Panc1 (cell line): ENCODE results near the gene ANKLE1. TPM values are rescaled to one million over a fixed set of nuclear protein-coding genes. Genes with fewer than 3 reads are reported as not detected.

Experiments used
- ATAC-seq: fragments of 200-7000 bp; cut with Tn5 transposase; 2 replicates; pipeline ENCODE4 v1.9.1; 2020; ENCODE audit warnings: mild to moderate bottlenecking, moderate library complexity
- BruUV-seq: library from RNA; stranded (reverse); fragments of 400-500 nt; replicated peaks from 2 replicates; lab custom pipeline; 2021; lab: Mats Ljungman, UMichigan
- CTCF ChIA-PET: fragments of 300-600 bp; sonication (Branson Sonifier 250); formaldehyde crosslinking; loops from one replicate; lab custom pipeline; 2022; ENCODE audit warnings: antibody characterized with exemption; lab: Charles Lee
- POLR2A ChIA-PET: fragments of 300-600 bp; sonication (Branson Sonifier 250); formaldehyde crosslinking; loops from one replicate; lab custom pipeline; 2022; ENCODE audit warnings: antibody characterized with exemption; lab: Charles Lee
- DNase-seq: peaks from one replicate; pipeline ENCODE4 v3.0.0-alpha.2; 2010; ENCODE audit warnings: low read depth, low spot score
- H3K27ac ChIP-seq: 2 replicates; pipeline ENCODE4 v1.5.1; 2011; ENCODE audit warnings: mild to moderate bottlenecking, low read length, inconsistent platforms
- H3K27me3 ChIP-seq: fragments of 200-500 bp; sonication (Bioruptor generic); 2 replicates; pipeline ENCODE4 v1.6.0; 2014; ENCODE audit warnings: low read length, inconsistent platforms; ENCODE audit not compliant: control insufficient read depth, insufficient read depth
- H3K36me3 ChIP-seq: fragments of 200-500 bp; sonication (Bioruptor generic); 2 replicates; pipeline ENCODE4 v1.5.1; 2014; ENCODE audit warnings: inconsistent platforms, mild to moderate bottlenecking, low read length, moderate library complexity; ENCODE audit not compliant: control insufficient read depth, insufficient read depth
- H3K4me1 ChIP-seq: 2 replicates; pipeline ENCODE4 v1.5.1; 2011; ENCODE audit warnings: inconsistent platforms, mild to moderate bottlenecking, low read length, moderate library complexity; ENCODE audit not compliant: control insufficient read depth, insufficient read depth
- H3K4me3 ChIP-seq, 2 experiments: 2 replicates each; pipeline ENCODE4 v1.5.1; 2011 to 2012; ENCODE audit warnings: low read depth in 2 of 2, low read length in 2 of 2, mild to moderate bottlenecking in 2 of 2, inconsistent platforms in 1 of 2, moderate library complexity in 1 of 2
- H3K9me3 ChIP-seq: fragments of 200-500 bp; sonication (Bioruptor generic); 2 replicates; pipeline ENCODE4 v1.5.1; 2014; ENCODE audit warnings: low read depth, mild to moderate bottlenecking, inconsistent platforms, low read length, moderate library complexity; ENCODE audit not compliant: control insufficient read depth, insufficient read depth
- POLR2AphosphoS5 ChIP-seq: IDR thresholded peaks from 2 replicates; pipeline ENCODE4 v1.6.1; 2012; ENCODE audit warnings: mild to moderate bottlenecking, low read depth, low read length, moderate library complexity
- SIN3A ChIP-seq: IDR thresholded peaks from 2 replicates; pipeline ENCODE4 v1.6.1; 2012; ENCODE audit warnings: low read depth, mild to moderate bottlenecking, low read length, moderate library complexity, borderline replicate concordance; ENCODE audit not compliant: insufficient read depth
- TCF7L2 ChIP-seq: IDR thresholded peaks from 2 replicates; pipeline ENCODE4 v1.6.1; 2011; ENCODE audit warnings: mild to moderate bottlenecking, low read depth, low read length, inconsistent platforms
- in situ Hi-C: cut with HindIII; loops from 2 replicates; pipeline ENCODE4 v1.10.0; 2016; ENCODE audit warnings: low sequenced_read_pairs, low pct_unique_long_range_greater_than_20kb
- intact Hi-C: fragments of 100-400 bp; cut with micrococcal nuclease; formaldehyde crosslinking; loops from one replicate; pipeline ENCODE4 v1.10.0; 2022; ENCODE audit not compliant: unreplicated experiment
- total RNA-seq: library from RNA; stranded (reverse); gene quantifications from one replicate; pipeline ENCODE4 v1.2.1, GENCODE V29; 2021; ENCODE audit not compliant: unreplicated experiment
- TF ChIP-seq, protein P1 (sequence below): fragments of 450-650 bp; IDR thresholded peaks from 2 replicates; pipeline ENCODE4 v1.5.1; 2017; ENCODE audit warnings: mild to moderate bottlenecking
- TF ChIP-seq, protein P2 (sequence below), 2 experiments: IDR thresholded peaks; 2 replicates each; pipeline ENCODE4 v1.6.1; 2011 to 2012; ENCODE audit warnings: low read depth in 2 of 2, control low read depth in 1 of 2, low read length in 1 of 2, mild to moderate bottlenecking in 1 of 2, moderate library complexity in 1 of 2; ENCODE audit not compliant: insufficient read depth in 1 of 2

The ANKLE1 gene
- total RNA-seq, 1 experiment from 2014 or later: 1.1 TPM

DNA sequence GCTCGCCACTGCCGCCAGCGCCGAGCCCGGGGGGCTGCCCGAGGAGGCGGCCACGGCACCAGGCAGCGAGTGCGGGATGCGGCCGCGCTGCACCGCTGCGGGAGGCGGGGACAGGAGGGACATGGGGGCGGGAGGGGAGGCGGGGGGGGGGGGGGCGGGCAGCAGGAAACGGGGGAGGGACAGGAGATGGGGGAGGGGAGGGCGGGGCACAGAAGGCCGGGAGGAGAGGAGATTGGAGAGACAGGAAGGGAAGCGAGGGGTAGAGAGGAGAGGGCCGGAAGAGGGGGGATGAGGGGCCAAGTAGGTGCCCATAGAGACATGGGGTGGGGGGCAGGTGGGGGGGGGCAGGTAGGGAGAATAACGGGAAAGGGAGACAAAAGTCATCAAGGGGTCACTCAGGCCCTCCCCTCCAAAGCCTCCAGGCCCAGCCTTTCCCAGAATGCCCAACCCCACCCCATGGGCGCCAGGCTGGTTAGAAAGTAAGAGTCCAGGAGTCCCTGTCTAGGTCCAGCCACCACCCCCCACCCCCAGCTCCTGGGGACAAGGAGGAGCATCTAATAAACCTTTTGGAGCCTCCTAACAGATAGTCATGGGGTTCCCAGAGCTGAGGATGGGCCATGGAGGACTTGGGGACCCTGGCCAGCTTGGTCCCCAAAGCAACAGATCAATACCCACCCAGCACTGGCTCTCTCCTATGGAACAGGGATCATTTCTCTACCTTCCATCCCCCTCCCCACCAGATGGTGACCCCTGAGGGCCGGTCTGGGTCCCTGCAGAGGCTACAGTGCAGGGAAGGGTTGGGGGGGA lies 45.5 kb upstream of the ANKLE1 start:
- intact Hi-C loops (no loop called here), in situ Hi-C loops (no loop called here)
- ChIA-PET POLR2A (no interaction called here), CTCF (interaction anchor here (0.6 kb wide), 1 partner anchor 102 kb away, joined by 3 read pairs; no protein-coding TSS in a partner anchor)
- BruUV-seq: no TSS peak
- TF ChIP-seq SIN3A (no peak), POLR2AphosphoS5 (no peak), TCF7L2 (no peak)
- TF ChIP-seq, protein P1, sequence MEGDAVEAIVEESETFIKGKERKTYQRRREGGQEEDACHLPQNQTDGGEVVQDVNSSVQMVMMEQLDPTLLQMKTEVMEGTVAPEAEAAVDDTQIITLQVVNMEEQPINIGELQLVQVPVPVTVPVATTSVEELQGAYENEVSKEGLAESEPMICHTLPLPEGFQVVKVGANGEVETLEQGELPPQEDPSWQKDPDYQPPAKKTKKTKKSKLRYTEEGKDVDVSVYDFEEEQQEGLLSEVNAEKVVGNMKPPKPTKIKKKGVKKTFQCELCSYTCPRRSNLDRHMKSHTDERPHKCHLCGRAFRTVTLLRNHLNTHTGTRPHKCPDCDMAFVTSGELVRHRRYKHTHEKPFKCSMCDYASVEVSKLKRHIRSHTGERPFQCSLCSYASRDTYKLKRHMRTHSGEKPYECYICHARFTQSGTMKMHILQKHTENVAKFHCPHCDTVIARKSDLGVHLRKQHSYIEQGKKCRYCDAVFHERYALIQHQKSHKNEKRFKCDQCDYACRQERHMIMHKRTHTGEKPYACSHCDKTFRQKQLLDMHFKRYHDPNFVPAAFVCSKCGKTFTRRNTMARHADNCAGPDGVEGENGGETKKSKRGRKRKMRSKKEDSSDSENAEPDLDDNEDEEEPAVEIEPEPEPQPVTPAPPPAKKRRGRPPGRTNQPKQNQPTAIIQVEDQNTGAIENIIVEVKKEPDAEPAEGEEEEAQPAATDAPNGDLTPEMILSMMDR: no peak
- TF ChIP-seq, protein P2, sequence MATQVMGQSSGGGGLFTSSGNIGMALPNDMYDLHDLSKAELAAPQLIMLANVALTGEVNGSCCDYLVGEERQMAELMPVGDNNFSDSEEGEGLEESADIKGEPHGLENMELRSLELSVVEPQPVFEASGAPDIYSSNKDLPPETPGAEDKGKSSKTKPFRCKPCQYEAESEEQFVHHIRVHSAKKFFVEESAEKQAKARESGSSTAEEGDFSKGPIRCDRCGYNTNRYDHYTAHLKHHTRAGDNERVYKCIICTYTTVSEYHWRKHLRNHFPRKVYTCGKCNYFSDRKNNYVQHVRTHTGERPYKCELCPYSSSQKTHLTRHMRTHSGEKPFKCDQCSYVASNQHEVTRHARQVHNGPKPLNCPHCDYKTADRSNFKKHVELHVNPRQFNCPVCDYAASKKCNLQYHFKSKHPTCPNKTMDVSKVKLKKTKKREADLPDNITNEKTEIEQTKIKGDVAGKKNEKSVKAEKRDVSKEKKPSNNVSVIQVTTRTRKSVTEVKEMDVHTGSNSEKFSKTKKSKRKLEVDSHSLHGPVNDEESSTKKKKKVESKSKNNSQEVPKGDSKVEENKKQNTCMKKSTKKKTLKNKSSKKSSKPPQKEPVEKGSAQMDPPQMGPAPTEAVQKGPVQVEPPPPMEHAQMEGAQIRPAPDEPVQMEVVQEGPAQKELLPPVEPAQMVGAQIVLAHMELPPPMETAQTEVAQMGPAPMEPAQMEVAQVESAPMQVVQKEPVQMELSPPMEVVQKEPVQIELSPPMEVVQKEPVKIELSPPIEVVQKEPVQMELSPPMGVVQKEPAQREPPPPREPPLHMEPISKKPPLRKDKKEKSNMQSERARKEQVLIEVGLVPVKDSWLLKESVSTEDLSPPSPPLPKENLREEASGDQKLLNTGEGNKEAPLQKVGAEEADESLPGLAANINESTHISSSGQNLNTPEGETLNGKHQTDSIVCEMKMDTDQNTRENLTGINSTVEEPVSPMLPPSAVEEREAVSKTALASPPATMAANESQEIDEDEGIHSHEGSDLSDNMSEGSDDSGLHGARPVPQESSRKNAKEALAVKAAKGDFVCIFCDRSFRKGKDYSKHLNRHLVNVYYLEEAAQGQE (IDR thresholded peaks at IDR 0.05; ENCODE audit: insufficient read depth in 1 of 2, low read depth in 2 of 2, low read length in 1 of 2): no peak
- Histone ChIP-seq H3K4me1 (peaks cover 43% of the 10 kb centered on the region), H3K9me3 (no peaks in the 10 kb centered on the region), H3K27me3 (no peaks in the 10 kb centered on the region), H3K27ac (peak overlapping the region; percentile 93), H3K4me3 (peak overlapping the region; percentile 57 to 80), H3K36me3 (peaks cover 7% of the 10 kb centered on the region)
- ATAC-seq (peak; percentile 66), DNase-seq (no peak)

DNA sequence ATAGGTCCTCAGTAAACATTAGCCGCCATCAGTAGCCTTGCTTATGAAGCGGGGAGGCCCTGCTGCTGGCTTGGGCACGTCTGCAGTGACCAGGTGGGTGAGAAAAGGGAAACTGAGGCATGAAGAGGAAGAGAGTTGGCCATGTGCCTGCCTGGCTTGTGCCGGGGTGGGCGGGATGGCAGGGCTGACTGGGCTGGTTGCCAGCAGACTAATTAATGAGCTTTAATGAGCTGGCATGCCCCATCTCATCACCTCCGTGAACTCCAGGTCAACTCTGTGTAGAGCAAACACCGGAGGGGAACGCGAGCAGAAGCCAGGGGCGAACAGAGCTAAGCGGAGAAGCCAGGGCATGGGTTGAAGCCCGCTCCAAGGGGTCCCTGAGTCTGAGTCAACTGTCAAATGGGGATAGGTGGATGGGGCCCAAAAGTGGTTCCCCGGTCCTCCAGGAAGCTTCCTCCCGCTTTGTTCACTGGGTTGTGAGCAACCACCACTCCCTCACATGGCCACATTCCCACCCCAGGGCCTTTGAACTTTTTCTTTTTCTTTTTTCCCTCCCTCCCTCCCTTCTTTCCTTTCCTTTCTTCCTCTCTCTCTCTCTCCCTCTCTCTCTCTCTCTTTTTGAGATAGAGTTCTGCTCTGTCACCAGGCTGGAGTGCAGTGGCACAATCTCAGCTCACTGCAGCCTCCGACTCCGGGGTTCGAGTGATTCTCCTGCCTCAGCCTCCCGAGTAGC lies 44.7 kb upstream of the ANKLE1 start:
- BruUV-seq: no TSS peak
- CTCF ChIA-PET: interaction anchor here (0.5 to 0.6 kb wide), 2 partner anchors 42 to 103 kb away, joined by 3 read pairs; no protein-coding TSS in a partner anchor

More for the DNA sequence above, 44.7 kb upstream of the ANKLE1 start:
- in situ Hi-C loops (no loop called here), intact Hi-C loops (no loop called here)
- peaks cover 7% of the 10 kb centered on the region for H3K36me3 ChIP-seq
- peaks cover 47% of the 10 kb centered on the region for H3K4me1 ChIP-seq
- POLR2A ChIA-PET: no interaction called here
- no peak overlapping the region for H3K4me3 ChIP-seq
- DNase-seq (no peak), ATAC-seq (peak; percentile 9; the same call in 1 of the 2 replicates)
- no peaks in the 10 kb centered on the region for H3K27me3 ChIP-seq
- H3K9me3 ChIP-seq: no peaks in the 10 kb centered on the region
- H3K27ac ChIP-seq: peak overlapping the region; percentile 93
- TF ChIP-seq POLR2AphosphoS5 (peak; percentile 13; the same call in 1 of the 2 replicates), TCF7L2 (peak; percentile 47; the same call in 1 of the 2 replicates), SIN3A (no peak)
- TF ChIP-seq, protein P2 (IDR thresholded peaks at IDR 0.05; ENCODE audit: insufficient read depth in 1 of 2, low read depth in 2 of 2, low read length in 1 of 2): no peak
- TF ChIP-seq, protein P1: no peak
